Lower lobe of right lung (tissue), 2 donors: ENCODE measurements around the gene NRGN. TPM values are rescaled to one million over a fixed set of nuclear protein-coding genes. Genes with fewer than 3 reads are reported as not detected.
A peak's percentile ranks its signal among the peaks of the same experiment; 100 is the strongest.

Source experiments
- ATAC-seq, 2 donors: fragments of 200-7000 bp; cut with Tn5 transposase; one replicate each; pipeline ENCODE4 v1.9.1; 2020 to 2022; ENCODE audit warnings: mild to moderate bottlenecking in 2 of 2, moderate library complexity in 2 of 2
- DNase-seq: peaks from one replicate; pipeline ENCODE4 v3.0.0-alpha.2; 2020
- H3K27ac ChIP-seq: fragments of 200-600 bp; one replicate; pipeline ENCODE4 v1.8.0; 2022
- H3K27me3 ChIP-seq: fragments of 200-600 bp; one replicate; pipeline ENCODE4 v1.8.0; 2022; ENCODE audit warnings: low read depth
- H3K36me3 ChIP-seq: fragments of 200-600 bp; one replicate; pipeline ENCODE4 v1.8.0; 2022; ENCODE audit warnings: mild to moderate bottlenecking
- H3K4me1 ChIP-seq: fragments of 200-600 bp; one replicate; pipeline ENCODE4 v1.8.0; 2022
- H3K4me3 ChIP-seq: fragments of 200-600 bp; one replicate; pipeline ENCODE4 v1.8.0; 2022; ENCODE audit warnings: mild to moderate bottlenecking
- H3K9me3 ChIP-seq: fragments of 200-600 bp; one replicate; pipeline ENCODE4 v1.8.0; 2022
- intact Hi-C: fragments of 100-400 bp; cut with DNase I; formaldehyde crosslinking; loops from one replicate; pipeline ENCODE4 v1.11.0; 2022
- long read RNA-seq: library from polyadenylated mRNA; unstranded; transcript quantifications from one replicate; pipeline ENCODE4 v2.0.0, GENCODE V29; 2021
- total RNA-seq: library from RNA; stranded (reverse); fragmentation: NEBNext Ultra II Directional; extraction: Animal tissue kit (Norgen Biotek cat#: 25700); gene quantifications from one replicate; pipeline ENCODE4 v1.2.1, GENCODE V29; 2021
- TF ChIP-seq, protein P1 (sequence below): fragments of 200-600 bp; IDR thresholded peaks from one replicate; pipeline ENCODE4 v1.8.0; 2022; ENCODE audit warnings: antibody characterized with exemption, mild to moderate bottlenecking
- donor health status: DM: no; HTN: yes; CAD: no; lungs with severe emphysema.

The NRGN gene
- 99.1 TPM for total RNA-seq
- long read RNA-seq, partial matches to known transcripts: 15 of 39 reads
- long read RNA-seq, other reads (novel, unspliced or antisense): 24 of 39 reads

DNA sequence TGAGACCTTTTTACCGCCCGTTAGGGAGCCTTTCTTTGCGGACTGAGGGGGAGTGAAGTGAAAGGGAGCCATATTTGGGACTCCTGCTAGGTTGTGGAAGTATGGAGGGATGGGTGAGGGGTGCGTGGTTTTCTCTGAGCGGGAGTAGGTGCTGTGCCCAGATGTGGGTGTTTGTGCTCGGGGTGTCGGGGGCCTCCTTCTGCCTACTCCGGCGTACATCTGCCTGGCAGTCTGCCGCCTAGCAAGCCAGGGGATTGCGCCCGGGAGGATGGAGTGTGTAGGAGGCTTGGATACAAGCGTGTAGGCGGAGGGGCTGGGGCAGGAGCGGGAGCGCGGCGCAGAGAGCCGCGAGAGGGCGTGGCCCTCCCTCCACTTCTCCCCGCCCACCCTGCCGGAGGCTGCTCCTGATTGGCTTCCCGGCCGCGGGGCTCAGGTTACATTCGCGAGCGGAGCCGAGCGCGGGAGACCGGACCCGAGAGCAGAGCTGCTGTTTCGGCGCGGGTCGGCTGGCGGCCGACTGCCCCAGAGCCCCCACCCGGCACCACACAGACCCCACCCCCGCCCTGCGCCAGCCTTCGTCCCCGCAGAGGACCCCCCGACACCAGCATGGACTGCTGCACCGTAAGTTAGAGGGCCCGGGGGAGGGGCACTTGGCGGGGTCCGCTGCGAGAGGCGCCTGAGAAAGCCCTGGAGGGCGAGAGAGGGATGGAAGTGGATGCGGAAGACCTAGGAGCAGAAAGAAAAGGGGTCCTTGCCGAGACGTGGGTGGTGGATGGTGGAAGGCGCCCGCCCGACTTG lies at the start of gene NRGN:
Gene NRGN, plus strand, starts transcription at position 464 of the 798 bp plus-strand sequence. Its CDS starts 143 bp downstream, at position 607.
- peak within 1 kb of the TSS; percentile 56 for H3K27ac ChIP-seq
- H3K4me1 ChIP-seq: peaks cover 18% of the 10 kb centered on the region
- no peaks in the 10 kb centered on the region for H3K9me3 ChIP-seq
- H3K36me3 ChIP-seq: no peaks in the 10 kb centered on the region
- TF ChIP-seq, protein P1, sequence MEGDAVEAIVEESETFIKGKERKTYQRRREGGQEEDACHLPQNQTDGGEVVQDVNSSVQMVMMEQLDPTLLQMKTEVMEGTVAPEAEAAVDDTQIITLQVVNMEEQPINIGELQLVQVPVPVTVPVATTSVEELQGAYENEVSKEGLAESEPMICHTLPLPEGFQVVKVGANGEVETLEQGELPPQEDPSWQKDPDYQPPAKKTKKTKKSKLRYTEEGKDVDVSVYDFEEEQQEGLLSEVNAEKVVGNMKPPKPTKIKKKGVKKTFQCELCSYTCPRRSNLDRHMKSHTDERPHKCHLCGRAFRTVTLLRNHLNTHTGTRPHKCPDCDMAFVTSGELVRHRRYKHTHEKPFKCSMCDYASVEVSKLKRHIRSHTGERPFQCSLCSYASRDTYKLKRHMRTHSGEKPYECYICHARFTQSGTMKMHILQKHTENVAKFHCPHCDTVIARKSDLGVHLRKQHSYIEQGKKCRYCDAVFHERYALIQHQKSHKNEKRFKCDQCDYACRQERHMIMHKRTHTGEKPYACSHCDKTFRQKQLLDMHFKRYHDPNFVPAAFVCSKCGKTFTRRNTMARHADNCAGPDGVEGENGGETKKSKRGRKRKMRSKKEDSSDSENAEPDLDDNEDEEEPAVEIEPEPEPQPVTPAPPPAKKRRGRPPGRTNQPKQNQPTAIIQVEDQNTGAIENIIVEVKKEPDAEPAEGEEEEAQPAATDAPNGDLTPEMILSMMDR: no peak
- intact Hi-C loops: loop anchor here (10.0 kb wide), 1 partner anchor 65 kb away; the partner anchor contains the start of genes SIAE and SPA17
- DNase-seq (peak; percentile 94), ATAC-seq (peak; percentile 97 to 99)
- H3K4me3 ChIP-seq: peak within 1 kb of the TSS; percentile 66
- H3K27me3 ChIP-seq: no peaks in the 10 kb centered on the region

DNA sequence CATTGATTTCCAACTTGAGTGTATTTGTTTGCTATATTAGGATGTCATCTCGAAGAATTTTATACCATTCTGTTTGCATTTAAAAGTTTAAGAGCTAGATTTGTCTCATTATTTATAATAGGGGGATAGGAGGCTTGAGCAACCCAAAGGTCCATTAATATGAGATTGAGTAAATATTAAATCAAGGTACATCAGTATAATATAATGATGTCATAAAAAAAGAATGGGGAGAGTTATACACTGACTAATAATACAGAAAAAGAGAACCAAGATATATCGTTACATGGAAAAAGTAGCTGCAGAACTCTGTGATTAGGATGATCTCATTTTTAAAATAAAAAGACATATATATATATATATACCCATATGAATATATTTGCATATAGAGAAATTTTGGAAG lies 46.6 kb upstream of the NRGN start:
- no peak for ATAC-seq
- Histone ChIP-seq H3K36me3 (no peaks in the 10 kb centered on the region), H3K27ac (no peak overlapping the region), H3K4me3 (no peak overlapping the region), H3K4me1 (no peaks in the 10 kb centered on the region), H3K27me3 (no peaks in the 10 kb centered on the region), H3K9me3 (no peaks in the 10 kb centered on the region)
- DNase-seq: no peak
- intact Hi-C loops: no loop called here
- TF ChIP-seq, protein P1: no peak

DNA sequence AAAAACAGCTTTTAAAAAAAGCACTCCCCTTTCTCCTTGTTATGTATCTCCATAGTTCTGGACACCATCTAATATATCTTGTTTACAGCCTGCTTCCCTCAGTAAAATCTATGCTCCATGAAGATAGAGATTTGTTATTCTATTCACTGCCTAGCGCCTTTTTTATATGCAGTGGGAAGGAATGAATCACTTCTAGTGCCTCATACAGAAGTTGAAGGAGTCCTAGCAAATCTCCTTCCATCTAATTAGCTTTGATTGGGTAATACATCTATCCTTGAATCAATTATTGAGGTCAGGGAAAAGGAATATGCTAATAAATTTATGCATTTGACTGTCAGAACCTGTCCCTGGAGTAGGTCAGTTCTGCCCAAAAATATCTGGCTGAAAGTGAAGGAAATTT lies 40.2 kb upstream of the NRGN start:
- TF ChIP-seq, protein P1: no peak
- Histone ChIP-seq H3K4me1 (no peaks in the 10 kb centered on the region), H3K9me3 (no peaks in the 10 kb centered on the region), H3K27me3 (no peaks in the 10 kb centered on the region), H3K27ac (no peak overlapping the region), H3K4me3 (no peak overlapping the region), H3K36me3 (no peaks in the 10 kb centered on the region)
- intact Hi-C loops: no loop called here
- ATAC-seq (no peak), DNase-seq (no peak)

DNA sequence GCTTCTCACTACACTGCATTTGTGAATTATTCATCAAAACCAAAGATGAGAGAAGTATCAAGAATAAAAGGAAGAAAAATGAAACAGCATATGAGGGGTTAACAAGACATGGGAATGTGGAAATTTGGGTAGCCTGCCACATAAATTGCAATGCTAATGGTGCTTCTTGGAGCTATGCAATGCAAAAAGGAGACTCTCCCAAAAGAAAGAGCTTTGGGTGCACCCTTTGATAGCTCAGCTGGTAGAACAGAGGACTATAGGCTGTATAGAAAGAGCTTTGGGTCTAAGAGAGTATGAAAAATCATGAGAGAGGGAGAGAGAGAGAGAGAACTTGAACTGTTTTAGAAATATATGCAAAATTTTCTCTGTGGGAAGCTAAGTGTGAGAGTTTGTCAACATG lies 39.7 kb upstream of the NRGN start:
- Histone ChIP-seq H3K27me3 (no peaks in the 10 kb centered on the region), H3K4me3 (no peak overlapping the region), H3K36me3 (no peaks in the 10 kb centered on the region), H3K9me3 (no peaks in the 10 kb centered on the region), H3K4me1 (no peaks in the 10 kb centered on the region), H3K27ac (no peak overlapping the region)
- TF ChIP-seq, protein P1: no peak
- ATAC-seq (no peak), DNase-seq (no peak)
- intact Hi-C loops: no loop called here

DNA sequence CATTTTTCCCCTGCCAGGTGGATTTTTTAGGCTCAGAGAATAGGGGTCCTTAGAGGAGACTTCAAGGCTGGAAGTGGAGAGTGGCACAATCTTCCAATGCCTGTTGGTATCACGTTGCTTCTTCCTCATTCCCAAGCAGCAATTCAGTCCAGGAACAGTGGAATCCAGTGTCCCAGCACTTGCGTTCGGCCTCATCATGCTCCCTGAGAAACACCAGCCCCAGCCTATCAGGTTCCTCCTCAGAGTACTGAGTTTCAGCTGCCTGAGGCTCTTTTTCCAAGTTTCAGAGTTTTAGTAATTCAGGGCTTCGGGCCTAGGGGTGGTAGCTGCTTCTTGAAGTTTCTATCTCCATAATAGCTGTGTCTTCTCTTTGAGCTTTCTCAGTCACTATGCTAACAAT lies 31.9 kb upstream of the NRGN start:
- Histone ChIP-seq H3K36me3 (no peaks in the 10 kb centered on the region), H3K9me3 (no peaks in the 10 kb centered on the region), H3K27ac (no peak overlapping the region), H3K4me3 (no peak overlapping the region), H3K27me3 (no peaks in the 10 kb centered on the region), H3K4me1 (no peaks in the 10 kb centered on the region)
- ATAC-seq (no peak), DNase-seq (no peak)
- intact Hi-C loops: no loop called here
- TF ChIP-seq, protein P1: no peak
